Thyroid gland (tissue), 4 donors: ENCODE data around the gene PTPN6.

ENCODE experiments used
- CTCF ChIP-seq, 6 experiments: fragments of 200-600 bp in 3 of 6; fragments of 450-650 bp in 3 of 6; sonication (generic) in 3 of 6; IDR thresholded peaks; one replicate each; pipeline ENCODE4 v1.5.1; 2016 to 2019; ENCODE audit warnings: antibody characterized with exemption in 6 of 6, mild to moderate bottlenecking in 2 of 6, inconsistent platforms in 1 of 6, moderate library complexity in 1 of 6
- POLR2A ChIP-seq, 2 donors: fragments of 450-650 bp; IDR thresholded peaks; one replicate each; pipeline ENCODE4 v1.6.1; 2017; ENCODE audit warnings: antibody characterized with exemption in 2 of 2, mild to moderate bottlenecking in 2 of 2, moderate library complexity in 1 of 2

GRCh38 chr12:6954316-6955107 is 3.4 kb downstream of the PTPN6 start:
- TF ChIP-seq CTCF (IDR thresholded peaks at IDR 0.05) = no peak
- TF ChIP-seq POLR2A (IDR thresholded peaks at IDR 0.05) = no peak
